ENCODE data around the gene WAC.
A peak's percentile ranks its signal among the peaks of the same experiment; 100 is the strongest.
"Not testable (repeated sequence)": the region's sequence is repeated elsewhere in the genome, so short reads cannot be mapped to it uniquely, and the experiment has no call there.

WAC gene, protein sequence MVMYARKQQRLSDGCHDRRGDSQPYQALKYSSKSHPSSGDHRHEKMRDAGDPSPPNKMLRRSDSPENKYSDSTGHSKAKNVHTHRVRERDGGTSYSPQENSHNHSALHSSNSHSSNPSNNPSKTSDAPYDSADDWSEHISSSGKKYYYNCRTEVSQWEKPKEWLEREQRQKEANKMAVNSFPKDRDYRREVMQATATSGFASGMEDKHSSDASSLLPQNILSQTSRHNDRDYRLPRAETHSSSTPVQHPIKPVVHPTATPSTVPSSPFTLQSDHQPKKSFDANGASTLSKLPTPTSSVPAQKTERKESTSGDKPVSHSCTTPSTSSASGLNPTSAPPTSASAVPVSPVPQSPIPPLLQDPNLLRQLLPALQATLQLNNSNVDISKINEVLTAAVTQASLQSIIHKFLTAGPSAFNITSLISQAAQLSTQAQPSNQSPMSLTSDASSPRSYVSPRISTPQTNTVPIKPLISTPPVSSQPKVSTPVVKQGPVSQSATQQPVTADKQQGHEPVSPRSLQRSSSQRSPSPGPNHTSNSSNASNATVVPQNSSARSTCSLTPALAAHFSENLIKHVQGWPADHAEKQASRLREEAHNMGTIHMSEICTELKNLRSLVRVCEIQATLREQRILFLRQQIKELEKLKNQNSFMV

DNA sequence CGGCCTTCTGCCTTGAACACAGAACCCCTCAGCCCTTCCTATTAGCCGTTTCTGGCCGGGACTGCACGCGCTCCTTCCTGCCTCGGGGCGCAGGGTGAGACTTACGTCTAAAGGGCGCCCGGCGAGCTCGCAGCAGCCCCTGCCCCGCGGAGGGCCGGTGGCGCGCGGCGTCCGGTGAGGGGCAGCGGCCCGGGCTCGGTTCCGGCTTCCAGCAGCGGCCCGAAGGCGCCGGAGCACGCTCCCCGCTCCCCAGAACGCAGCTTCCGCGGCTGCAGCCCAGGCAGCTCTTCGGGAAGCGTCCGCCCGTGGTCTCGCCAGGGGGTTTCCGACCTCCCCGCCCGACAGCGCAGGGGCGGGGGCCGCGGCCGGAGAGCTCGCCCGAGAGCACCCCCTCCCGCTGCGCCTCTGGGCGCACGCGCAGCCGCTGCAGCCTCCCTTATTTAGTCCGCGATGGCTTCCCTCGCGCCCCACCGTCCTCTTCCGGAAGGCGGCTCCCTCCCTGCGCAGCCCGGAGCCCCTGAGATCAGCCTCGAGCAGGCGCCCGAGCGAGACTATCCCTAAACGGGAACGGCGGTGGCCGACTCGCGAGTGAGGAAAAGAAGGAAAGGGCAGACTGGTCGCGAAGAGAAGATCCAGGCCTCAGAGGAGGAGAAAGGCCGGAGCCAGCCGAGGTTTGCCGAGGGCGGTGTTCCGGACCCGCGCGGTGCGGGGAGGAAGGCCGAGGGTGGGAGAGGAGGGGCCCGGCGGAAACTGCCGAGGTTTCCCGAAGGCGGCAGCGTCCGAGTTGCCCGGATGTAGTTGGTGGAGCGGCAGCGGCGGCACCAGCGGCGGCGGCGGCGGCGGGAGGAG is at the start of gene WAC:
Gene WAC (plus strand): TSS at position 782 of the 849 bp plus-strand sequence. CDS start 462 bp downstream, outside the sequence.
- peak; percentile 71 for DNase-seq

GRCh38 chr10:28489206-28489605 is 43.7 kb upstream of the WAC start:
- no peak for DNase-seq

- not testable (repeated sequence) for DNase-seq
Observed at GRCh38 chr10:28490256-28490865, 42.6 kb upstream of the WAC start.

- no peak for DNase-seq
Observed at GRCh38 chr10:28492116-28492920, 40.6 kb upstream of the WAC start.

- DNase-seq: no peak
Observed at GRCh38 chr10:28494420-28494819, 38.5 kb upstream of the WAC start.

GRCh38 chr10:28495084-28495483 is 37.8 kb upstream of the WAC start:
- DNase-seq: no peak

GRCh38 chr10:28496017-28496416 is 36.9 kb upstream of the WAC start:
- DNase-seq: no peak

DNA sequence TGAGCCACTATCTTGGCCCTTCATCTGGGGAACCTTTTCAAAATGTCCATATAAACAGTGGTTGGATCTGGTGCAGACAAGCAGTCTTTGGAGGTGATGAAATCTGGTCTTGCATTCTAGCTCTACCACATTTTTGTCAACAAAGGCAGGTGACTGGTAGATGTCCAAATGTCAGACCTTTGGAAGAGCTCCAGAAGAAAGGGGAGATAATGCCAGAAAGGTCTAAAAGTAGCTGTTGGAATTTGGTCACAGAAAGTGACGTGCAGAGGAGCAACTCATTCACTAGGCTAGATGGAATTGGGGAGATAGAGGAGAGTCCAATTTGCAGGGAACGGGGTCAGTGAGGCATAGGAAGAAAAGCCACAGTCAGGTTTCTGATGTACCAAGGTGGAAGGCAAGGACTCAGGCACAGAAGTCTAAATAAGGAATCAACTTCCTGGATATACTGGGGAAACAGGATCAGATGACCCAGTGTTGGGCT is 36.4 kb upstream of the WAC start:
- no peak for DNase-seq

DNA sequence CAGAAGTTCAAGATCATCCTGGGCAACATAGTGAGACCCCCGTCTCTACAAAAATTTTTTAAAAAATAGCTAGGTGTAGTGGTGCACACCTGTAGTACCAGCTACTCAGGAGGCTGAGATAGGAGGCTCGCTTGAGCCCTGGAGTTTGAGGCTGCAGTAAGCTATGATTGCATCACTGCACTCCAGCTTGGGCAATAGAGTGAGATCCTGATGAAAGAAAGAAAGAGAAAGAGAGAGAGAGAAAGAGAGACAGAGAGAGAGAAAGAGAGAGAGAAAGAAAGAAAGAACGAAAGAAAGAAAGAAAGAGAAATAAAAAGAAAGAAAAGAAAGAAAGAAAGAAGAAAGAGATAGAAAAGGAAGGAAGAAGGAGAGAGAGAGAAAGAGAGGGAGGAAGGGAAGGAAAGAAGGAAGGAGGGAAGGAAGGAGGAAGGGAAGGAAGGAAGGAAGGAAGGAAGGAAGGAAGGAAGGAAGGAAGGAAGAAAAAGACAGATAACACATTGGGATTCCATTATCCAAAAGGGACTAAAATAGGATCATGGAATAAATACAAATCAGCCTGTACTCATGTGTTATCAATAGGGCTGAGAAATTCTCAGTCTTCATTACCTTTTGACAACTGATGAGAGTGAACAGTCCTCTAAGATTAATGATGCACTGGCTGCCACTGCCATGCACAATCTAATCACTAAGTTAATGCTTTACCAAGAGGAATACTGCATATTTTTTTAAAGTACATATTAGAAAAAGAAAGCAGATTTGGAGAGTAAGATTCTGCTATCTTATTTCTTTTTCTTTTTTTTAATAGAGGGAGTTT is 35.4 kb upstream of the WAC start:
- DNase-seq: no peak

DNA sequence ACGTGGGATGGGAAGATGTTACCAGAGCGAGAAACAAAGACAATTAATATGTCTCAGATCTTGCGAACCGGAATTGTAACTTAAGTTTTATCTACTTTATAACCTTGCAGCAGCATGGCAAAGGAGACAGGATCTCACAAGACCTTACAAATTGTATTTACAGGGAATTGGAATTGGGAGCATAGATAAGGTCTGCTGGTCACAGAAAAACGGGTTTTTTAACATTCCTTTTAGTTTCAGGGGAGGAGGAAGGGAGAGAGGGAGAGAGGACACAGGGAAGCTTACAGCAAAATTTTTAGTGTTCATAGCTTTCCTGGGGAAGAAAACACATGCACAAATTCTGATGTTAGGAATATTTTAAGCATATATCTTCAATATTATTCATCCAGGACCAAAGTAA is 32.7 kb upstream of the WAC start:
- not testable (repeated sequence) for DNase-seq

DNA sequence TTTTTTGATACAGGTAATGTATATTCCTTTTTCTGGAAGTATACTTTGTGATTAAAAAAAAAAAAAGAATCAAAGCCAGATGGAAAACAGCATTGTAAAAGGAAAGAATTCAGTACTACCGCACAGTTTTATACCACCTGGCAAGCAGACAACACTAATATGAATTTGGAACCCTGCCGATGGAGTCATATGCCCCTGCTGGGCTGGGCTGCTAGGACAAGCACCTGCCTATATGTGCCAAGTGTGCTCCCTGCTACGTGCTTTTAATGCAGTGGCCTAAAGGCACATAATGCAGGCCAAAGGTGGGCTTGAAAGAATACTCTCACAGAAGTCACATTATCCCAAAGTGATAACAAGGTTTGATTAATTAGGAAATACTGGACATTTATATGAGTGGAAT is 29.8 kb upstream of the WAC start:
- no peak for DNase-seq

GRCh38 chr10:28505359-28505959 is 27.5 kb upstream of the WAC start:
- no peak for DNase-seq

GRCh38 chr10:28508304-28508925 is 24.5 kb upstream of the WAC start:
- no peak for DNase-seq

DNA sequence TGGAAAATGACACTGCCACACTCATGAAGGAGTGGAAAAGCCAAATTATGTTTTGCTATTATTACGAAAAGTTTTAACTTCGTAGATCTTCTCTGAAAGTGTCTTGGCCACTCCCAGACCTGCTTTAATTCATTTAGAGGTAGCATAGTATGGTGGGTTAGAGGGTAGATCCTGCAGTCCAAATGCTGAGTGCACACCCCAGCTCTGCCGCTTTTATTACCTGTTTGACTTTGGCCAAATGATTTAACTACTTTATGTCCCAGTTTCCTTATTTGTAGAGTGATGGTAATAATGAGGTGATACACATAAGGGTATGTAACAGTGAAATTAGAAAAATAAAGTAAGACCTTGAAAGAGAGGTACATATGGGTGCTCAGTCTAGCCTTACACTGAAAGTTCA is 23.6 kb upstream of the WAC start:
- no peak for DNase-seq

GRCh38 chr10:28514648-28515047 is 18.3 kb upstream of the WAC start:
- no peak for DNase-seq

DNA sequence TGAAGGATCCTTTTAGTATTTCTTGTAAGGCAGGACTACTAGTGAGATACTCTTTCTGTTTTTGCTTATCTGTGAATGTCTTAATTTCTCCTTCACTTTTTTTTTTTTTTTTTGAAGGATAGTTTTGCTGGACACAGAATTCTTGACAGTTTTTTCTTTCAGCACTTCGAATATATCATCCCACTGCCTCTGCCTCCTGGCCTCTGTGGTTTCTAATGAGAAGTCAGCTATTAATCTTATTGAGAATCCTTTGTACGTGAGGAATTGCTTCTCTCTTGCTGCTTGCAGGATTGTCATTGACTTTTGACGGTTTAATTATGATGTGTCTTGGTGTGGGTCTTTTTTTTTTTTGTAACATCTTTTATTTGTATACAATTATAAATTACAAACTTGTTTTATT is 12.6 kb upstream of the WAC start:
- DNase-seq: no peak

- DNase-seq: not testable (repeated sequence)
Observed at GRCh38 chr10:28520828-28521227, 12.1 kb upstream of the WAC start.

GRCh38 chr10:28521961-28522360 is 11.0 kb upstream of the WAC start:
- not testable (repeated sequence) for DNase-seq

DNA sequence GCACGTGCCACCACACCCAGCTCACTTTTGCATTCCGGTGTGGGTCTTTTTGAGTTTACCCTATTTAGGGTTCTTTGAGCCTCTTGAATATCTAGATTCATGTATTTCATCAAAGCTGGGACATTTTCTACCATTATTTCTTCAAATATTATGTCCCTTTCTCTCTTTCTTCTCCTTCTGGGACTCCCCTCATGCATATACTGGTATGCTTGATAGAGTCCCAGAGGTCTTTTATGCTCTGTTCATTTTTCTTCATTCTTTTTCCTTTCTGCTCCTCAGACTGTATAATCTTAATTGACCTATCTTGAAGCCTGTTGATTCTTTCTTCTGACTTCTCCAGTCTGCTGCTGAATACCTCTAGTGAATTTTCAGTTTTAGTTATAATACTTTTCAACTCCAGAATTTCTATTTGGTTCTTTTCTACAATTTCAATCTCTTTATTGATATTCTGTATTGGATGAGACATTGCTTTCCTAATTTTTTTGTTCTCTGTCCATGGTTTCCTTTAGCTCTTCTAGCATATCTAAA is 9.1 kb upstream of the WAC start:
- DNase-seq: no peak

DNA sequence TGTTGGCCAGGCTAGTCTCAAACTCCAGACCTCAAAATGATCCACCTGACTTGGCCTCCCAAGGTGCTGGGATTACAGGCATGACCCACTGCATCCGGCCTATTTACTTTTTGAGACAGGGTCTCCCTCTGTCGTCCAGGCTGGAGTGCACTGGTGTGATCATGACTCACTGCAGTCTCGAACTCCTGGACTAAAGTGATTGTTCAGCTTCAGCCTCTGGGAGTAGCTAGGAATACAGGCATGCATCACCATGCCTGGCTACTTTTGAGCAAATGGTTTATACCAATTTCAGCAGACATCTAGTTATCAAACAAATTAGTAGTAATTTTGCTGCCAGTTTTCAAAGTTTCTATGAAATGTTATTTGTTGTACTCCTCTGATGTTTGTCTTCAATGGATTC is 2.2 kb upstream of the WAC start:
- no peak for DNase-seq

Data from DMS153 (cell line).